GF-D8 (cell line): ENCODE data around the gene CA5A.
"Not testable (repeated sequence)": the region's sequence is repeated elsewhere in the genome, so short reads cannot be mapped to it uniquely, and the experiment has no call there.

Experiments used
- DNase-seq: peaks from one replicate; lab custom pipeline; 2025; lab: John Stamatoyannopoulos, UW

CA5A gene

GRCh38 chr16:87948119-87948545 is 11.8 kb upstream of the CA5A start:
- peak; percentile 20 for DNase-seq

DNA sequence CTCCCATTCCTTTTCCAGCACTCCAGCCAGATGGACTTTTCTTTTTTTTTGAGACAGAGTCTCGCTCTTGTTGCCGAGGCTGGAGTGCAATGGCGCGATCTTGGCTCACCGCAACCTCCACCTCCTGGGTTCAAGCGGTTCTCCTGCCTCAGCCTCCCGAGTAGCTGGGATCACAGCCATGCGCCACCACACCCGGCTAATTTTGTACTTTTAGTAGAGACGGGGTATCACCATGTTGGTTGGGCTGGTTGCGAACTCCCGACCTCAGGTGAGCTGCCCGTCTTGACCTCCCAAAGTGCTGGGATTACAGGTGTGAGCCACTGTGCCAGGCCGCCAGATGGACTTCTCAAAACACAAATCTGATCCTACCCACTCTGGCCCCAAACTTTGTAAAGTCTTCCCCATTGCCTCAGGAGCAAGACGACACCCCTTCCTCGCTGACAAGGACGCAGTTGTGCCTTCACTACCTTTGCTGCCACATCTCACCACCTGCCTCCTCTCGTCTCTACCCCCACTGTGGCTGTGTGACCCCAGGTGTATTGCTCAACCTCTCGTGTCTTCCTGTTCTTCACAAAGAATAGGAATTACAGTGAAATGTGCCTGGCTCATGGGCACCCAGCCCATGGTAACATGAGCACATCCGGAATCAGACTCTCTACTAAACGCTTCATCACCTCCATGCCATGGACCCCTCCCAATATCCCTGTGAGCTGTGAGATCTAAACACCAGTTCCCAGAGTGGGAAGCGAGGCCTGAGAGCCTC is 11.2 kb upstream of the CA5A start:
- DNase-seq, result no peak

DNA sequence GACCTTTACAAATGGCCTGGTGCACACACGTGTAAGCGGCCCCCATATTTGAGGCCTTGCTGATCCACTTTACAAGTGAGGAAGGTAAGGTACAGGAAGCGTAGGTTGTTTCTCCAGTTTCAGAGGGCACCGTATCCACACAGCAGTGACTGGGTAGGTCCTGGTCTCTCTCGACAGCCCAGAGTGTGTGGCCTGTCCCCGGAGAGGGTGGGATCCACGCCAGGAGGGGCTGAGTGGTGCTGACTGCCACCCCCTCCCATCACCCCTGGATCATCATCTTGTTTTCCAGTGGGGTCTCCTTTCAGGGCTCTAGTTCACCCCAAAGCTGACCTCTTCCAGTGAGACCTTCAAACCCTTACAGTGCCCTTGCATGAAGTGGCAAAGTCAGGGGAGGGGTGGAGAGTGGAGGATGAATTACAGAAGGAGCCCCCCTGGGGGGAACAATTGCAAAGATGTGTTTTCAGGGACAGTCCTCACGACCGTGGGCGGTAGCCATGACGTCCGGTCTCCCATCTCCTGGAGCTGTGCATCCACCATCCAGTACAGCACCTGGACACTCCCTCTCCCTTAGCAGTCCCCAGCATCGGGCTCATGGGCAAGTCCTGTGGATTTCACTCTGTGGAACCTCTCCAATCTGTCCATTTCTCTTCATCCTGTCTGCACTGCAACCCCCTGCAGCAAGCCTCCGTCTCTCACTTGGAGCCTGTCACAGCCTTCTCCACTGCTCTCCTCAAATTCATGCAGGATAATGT is 10.4 kb upstream of the CA5A start:
- no peak for DNase-seq

DNA sequence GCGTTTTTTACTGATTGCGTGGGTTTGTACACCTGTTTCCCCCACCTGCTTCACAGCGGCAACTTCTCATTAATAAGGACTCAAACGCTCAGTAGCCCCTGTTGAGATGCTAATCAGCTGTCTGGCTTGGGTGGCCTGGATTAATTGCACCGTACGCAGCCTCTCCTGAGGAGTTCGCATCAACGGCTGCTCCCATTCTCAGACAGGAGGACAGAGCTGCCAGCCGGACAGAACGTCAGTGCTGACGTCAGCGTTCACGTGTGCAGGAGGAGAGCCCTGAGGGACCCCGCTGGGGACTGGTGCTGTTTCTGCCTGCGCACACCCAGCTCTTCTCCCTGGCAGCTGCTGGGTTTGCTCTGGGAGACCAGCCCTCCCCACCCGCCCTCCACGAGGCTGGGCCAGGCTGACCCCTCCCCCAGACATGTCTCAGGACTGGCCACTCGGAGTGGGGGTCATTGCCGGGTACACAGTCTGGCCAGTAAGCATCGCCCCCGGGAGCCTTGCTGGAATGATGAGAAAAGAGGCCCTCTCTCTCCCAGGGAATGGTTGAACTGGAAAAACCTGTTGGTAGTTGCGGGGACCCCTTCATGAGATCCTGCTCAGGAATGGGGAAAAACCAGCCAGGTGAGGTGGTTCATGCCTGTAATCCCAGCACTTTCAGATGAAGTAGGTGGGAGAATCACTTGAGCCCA is 9.2 kb upstream of the CA5A start:
- no peak for DNase-seq

GRCh38 chr16:87942680-87943079 is 6.4 kb upstream of the CA5A start:
- no peak for DNase-seq

DNA sequence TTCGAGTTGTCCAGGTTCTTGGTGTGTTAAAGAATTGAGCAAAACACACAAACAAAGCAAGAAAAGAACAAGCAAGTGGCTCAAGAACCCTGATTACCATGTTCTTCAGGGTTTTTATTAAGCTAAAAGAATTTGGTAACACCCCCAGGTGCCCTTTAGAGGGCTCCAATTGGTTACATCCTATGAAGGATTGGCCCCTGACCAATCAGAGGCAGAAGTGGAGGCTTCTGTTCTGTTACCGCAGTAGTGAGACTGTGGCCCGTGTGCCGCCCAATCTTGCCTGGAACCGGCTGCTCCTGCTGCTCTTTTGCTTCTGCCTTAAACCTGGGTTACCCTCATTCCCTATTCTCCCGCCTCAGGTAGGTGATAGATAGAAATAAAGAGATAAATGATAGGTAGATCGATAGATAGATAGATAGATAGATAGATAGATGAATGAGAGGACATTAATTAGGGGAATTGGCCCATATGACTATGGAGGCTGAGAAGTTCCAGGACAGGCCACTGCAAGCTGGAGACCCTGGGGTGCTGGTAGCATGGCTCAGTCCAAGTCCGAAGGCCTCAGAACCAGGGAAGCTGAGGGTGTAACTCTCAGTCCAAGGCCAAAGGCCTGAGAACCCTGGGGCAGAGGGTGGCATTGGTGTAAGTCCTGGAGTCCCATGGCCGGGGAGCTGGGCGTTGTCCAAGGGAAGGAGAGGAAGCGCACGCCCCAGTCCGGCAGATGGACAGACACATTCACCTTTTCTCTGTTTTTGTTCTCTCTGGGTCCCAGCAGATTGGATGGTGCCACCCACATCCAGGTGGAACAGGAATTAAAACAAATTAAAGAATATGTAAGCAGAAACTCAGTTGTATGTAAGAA is 3.5 kb upstream of the CA5A start:
- DNase-seq, result no peak

GRCh38 chr16:87938412-87938949 is 2.2 kb upstream of the CA5A start:
- DNase-seq, result no peak

- DNase-seq, result not testable (repeated sequence)
These were observed 858 bp upstream of the CA5A start for GRCh38 chr16:87937231-87937542.

DNA sequence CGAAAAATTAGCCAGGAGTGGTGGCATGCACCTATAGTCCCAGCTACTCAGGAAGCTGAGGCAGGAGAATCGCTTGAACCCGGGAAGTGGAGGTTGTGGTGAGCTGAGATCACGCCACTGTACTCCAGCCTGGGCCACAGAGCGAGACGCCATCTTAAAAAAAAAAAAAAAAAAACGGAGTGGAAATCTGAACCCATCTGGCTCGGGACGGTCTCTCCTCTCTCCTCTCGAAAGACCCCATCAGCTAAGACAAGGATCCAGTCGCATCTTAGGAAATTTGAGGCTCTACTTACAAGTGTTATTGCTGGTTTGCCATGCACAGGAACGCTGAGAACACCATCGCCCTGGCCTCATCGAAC is 334 bp downstream of the CA5A start:
- DNase-seq, result not testable (repeated sequence)

- DNase-seq, result not testable (repeated sequence)
These were observed 1.4 kb downstream of the CA5A start for GRCh38 chr16:87934752-87935425.

- no peak for DNase-seq
These were observed 3.2 kb downstream of the CA5A start for GRCh38 chr16:87933140-87933495.

- DNase-seq, result not testable (repeated sequence)
These were observed 3.7 kb downstream of the CA5A start for GRCh38 chr16:87932475-87933139.

- no peak for DNase-seq
These were observed 4.8 kb downstream of the CA5A start for GRCh38 chr16:87931504-87931903.

- no peak for DNase-seq
These were observed 5.9 kb downstream of the CA5A start for GRCh38 chr16:87930456-87930855.

DNA sequence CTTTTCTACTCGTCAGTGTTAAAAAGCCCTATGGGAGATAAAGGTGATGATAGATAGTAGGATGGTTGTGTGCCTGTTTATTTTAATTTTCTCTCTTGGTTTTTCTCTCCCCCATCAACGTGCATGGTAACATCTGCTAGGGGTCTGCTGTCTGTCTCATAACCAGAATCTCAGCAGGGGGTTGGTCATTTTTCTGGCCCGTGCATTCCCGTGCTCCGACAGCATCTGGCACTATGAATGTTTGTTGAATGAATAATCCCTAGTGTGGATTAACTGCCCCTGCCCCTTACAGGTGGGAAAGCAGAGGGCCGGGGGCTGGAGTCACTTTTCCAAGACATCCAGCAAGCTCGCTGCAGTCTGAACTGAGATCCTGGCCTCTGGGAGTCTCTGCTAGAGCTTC is 6.3 kb downstream of the CA5A start:
- DNase-seq, result no peak

- no peak for DNase-seq
These were observed 9.2 kb downstream of the CA5A start for GRCh38 chr16:87927195-87927562.

DNA sequence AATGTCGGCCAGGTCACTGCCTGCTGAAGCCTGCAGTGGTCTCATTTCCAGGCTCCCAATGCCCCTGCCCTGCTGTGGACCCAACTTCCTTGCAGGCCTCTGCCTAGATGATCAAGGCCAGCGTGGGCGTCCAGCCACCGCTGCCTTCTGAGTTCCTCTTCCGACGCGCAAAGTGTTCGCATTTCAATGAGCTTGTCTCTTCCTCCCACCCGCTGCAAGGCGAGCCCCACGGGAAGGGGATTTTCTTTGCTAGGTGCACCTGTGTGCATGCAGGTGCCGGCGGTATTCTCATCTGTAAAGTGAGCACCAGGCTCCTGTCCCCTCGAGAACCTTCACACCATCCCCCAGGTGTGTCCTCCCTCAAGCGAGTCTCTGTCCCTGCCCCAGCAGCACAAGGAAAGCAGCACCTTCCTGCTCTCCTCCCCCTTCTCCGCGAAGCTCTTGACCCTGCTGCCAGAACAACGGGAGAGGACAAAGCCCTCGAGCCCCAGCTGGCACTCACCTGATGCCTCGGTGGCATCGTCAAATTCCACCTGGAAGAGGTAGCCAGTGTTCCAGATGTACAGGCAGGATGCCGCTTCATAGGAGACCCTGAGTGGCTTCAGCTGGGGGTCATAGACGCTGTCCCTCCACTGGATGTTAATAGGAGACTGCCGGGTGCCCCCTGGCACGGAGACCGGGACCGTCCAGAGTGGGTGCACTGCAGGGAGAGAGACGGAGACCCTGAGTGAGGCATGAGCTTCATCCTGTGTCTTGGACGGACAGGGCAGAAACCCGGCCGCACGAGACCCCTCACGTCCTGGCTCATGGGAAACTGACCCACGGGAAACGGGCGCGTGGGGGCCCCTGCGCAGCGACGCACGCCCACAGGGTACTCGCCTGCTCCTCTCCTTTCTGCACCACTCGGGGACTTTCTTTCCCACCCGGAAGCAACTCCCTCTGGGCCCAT is 9.8 kb downstream of the CA5A start:
- no peak for DNase-seq

DNA sequence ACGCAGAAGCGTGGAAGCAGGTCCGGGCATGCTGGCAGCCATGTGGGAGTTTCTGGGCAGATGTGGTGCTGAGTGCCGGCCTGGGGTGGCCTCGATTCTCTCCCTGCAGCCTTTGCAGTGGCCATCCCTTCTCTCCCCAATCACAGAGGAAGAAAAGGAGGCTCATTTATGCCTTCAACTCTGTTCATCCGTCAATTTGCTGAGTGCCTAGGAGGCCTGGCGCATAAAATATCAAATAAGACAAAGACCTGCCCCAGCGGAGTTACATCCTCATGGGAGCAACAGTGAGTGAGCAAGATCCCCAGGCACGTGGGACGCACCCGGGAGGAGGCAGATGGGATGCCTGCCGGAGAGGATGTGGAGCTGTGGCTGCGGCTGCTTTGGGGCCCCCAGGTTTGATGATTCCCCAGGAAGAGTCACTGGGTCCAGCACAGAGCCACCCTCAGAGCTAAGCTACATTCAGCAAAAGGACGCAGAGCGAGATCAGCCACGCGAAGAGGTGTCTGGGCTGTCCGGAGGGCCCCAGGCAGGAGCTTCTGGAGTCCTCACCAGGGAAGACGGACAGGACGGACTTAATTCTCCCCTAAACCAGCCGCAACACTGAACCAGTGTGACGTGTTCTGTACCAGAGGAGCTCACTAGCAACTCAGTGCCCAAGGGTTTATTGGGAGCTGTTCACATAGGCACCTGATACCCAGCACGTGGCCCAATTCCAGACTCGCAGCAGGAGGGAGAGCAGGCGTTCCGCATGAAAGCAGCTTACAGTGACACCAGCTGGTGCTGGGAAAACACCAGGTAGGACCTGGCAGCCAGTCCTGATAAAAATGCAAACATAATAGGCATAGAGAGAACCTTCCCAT is 11.3 kb downstream of the CA5A start:
- no peak for DNase-seq
